Keratinocyte (primary cell): ENCODE data around the gene KIF3C.
"Not testable (repeated sequence)": the region's sequence is repeated elsewhere in the genome, so short reads cannot be mapped to it uniquely, and the experiment has no call there.

Experiments used
- CTCF ChIP-seq, 3 experiments: IDR thresholded peaks in 1 of 3; conservative IDR thresholded peaks in 1 of 3; optimal IDR thresholded peaks in 1 of 3; 2 replicates in 2 of 3; 3 replicates in 1 of 3; pipeline versions ENCODE3 to v1.5.1; 2011; ENCODE audit warnings: low read length in 3 of 3, mild to moderate bottlenecking in 3 of 3, moderate library complexity in 2 of 3, control low read depth in 1 of 3, inconsistent platforms in 1 of 3; ENCODE audit not compliant: insufficient read depth in 2 of 3; ENCODE audit errors: extremely low read depth in 1 of 3
- EZH2 ChIP-seq: IDR thresholded peaks from one replicate; pipeline ENCODE4 v1.6.1; 2012; ENCODE audit warnings: inconsistent platforms, mild to moderate bottlenecking, low read length, moderate library complexity

GRCh38 chr2:26028083-26028482 lies 45.8 kb upstream of the KIF3C start:
- TF ChIP-seq CTCF (optimal IDR thresholded peaks at IDR 0.05 in 1 of 3, IDR thresholded peaks at IDR 0.05 in 1 of 3, conservative IDR thresholded peaks at IDR 0.05 in 1 of 3; ENCODE audit: extremely low read depth in 1 of 3, insufficient read depth in 2 of 3, low read length in 3 of 3); EZH2: not testable (repeated sequence)
